ENCODE measurements around the gene CAPN5. TPM values are rescaled to one million over a fixed set of nuclear protein-coding genes. Genes with fewer than 3 reads are reported as not detected.

CAPN5 gene
- polyA plus RNA-seq, 1 experiment, result 18.4 TPM

DNA sequence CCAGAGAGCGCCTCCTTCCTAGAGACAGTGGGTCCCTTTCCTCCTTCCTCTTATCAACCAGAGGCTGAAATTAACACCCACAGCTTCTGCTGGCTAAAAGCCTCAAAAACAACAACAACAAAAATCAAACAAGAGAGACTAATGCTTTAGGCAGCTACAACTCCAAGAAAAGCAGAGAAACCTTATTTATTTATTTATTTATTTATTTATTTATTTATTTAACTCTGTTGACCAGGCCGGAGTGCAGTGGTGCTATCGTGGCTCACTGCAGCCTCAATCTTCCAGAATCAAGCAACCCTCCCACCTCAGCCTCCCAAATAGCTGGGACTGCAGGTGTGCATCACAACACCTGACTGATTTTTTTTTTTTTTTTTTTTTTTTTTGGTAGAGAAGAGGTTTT, 35.2 kb upstream of the CAPN5 start:
- Histone ChIP-seq H3K36me3 (ENCODE audit: control insufficient read depth, insufficient read depth, low read length) (no peaks in the 10 kb centered on the region), H3K27me3 (ENCODE audit: control insufficient read depth, insufficient read depth, low read length) (peaks cover 6% of the 10 kb centered on the region; the same call in 1 of the 2 replicates), H3K4me3 (ENCODE audit: low read depth, low read length) (no peak overlapping the region)
- ChIA-PET POLR2A (no interaction called here), CTCF (interaction anchor here (1.2 to 2.6 kb wide), 3 partner anchors 9 to 113 kb away, joined by 3 to 7 read pairs (median 6); no protein-coding TSS in a partner anchor)
- TF ChIP-seq CTCF (IDR thresholded peaks at IDR 0.05; ENCODE audit: insufficient read depth, low read depth, low read length), result no peak
- DNase-seq (ENCODE audit: low read depth), result no peak

DNA sequence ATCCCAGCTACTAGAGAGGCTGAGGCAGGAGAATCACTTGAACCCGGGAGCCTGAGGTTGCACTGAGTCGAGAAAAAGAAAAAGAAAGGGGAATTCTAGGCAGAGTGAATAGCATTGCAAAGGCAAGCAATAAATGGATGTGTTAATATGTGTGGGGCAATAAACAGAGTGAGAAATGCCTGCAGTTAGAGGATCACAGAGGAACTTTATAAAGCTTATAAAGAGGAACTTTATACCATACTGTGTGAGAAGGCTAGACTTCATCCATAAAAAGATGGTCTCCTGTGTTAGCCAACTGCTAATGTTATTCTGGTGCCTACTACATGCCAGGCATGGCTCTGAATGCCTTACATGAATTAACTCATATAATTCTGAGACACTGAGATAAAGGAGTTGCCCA, 31.7 kb upstream of the CAPN5 start:
- ChIA-PET POLR2A (no interaction called here), CTCF (interaction anchor here (0.5 to 3.0 kb wide), 6 partner anchors 10 to 115 kb away, joined by 3 to 11 read pairs (median 6); no protein-coding TSS in a partner anchor)
- H3K4me3 ChIP-seq (ENCODE audit: low read depth, low read length), result no peak overlapping the region
- no peak for DNase-seq (ENCODE audit: low read depth)
- peaks cover 6% of the 10 kb centered on the region for H3K27me3 ChIP-seq (ENCODE audit: control insufficient read depth, insufficient read depth, low read length)
- H3K36me3 ChIP-seq (ENCODE audit: control insufficient read depth, insufficient read depth, low read length), result no peaks in the 10 kb centered on the region
- no peak for TF ChIP-seq CTCF (IDR thresholded peaks at IDR 0.05; ENCODE audit: insufficient read depth, low read depth, low read length)

- POLR2A ChIA-PET, result no interaction called here
- TF ChIP-seq CTCF (IDR thresholded peaks at IDR 0.05; ENCODE audit: insufficient read depth, low read depth, low read length), result no peak
- H3K27me3 ChIP-seq (ENCODE audit: control insufficient read depth, insufficient read depth, low read length), result peaks cover 6% of the 10 kb centered on the region
- no peaks in the 10 kb centered on the region for H3K36me3 ChIP-seq (ENCODE audit: control insufficient read depth, insufficient read depth, low read length)
- no peak for DNase-seq (ENCODE audit: low read depth)
- CTCF ChIA-PET, result interaction anchor here (1.4 to 3.0 kb wide), 5 partner anchors 10 to 115 kb away, joined by 3 to 11 read pairs (median 9); no protein-coding TSS in a partner anchor
- no peak overlapping the region for H3K4me3 ChIP-seq (ENCODE audit: low read depth, low read length)
Measured at GRCh38 chr11:77035580-77035979, 31.2 kb upstream of the CAPN5 start.

DNA sequence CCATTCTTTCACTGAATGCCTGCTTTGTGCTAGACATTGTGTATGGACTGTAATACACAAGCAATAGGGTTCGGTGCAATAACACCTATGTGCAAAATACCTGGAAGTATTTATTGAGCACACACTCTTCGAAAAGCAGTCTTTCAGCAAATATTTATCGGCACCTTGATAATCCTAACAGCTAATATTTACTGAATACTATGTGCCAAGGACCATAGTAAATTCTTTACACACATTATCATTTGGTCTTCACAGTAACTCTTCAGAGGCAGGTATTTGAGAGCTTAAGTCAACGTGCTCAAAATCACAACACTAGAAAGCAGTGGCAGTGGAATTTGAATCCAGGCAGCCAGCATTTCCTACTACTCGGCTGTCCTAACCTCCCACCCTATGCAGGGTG, 30.4 kb upstream of the CAPN5 start:
- no peak for DNase-seq (ENCODE audit: low read depth)
- peaks cover 6% of the 10 kb centered on the region for H3K27me3 ChIP-seq (ENCODE audit: control insufficient read depth, insufficient read depth, low read length)
- no peak for TF ChIP-seq CTCF (IDR thresholded peaks at IDR 0.05; ENCODE audit: insufficient read depth, low read depth, low read length)
- CTCF ChIA-PET, result interaction anchor here (1.4 to 3.0 kb wide), 4 partner anchors 9 to 117 kb away, joined by 4 to 11 read pairs (median 9); no protein-coding TSS in a partner anchor
- POLR2A ChIA-PET, result no interaction called here
- no peaks in the 10 kb centered on the region for H3K36me3 ChIP-seq (ENCODE audit: control insufficient read depth, insufficient read depth, low read length)
- no peak overlapping the region for H3K4me3 ChIP-seq (ENCODE audit: low read depth, low read length)

- no peaks in the 10 kb centered on the region for H3K36me3 ChIP-seq (ENCODE audit: control insufficient read depth, insufficient read depth, low read length)
- H3K4me3 ChIP-seq (ENCODE audit: low read depth, low read length), result no peak overlapping the region
- no peak for TF ChIP-seq CTCF (IDR thresholded peaks at IDR 0.05; ENCODE audit: insufficient read depth, low read depth, low read length)
- POLR2A ChIA-PET, result no interaction called here
- peaks cover 6% of the 10 kb centered on the region for H3K27me3 ChIP-seq (ENCODE audit: control insufficient read depth, insufficient read depth, low read length)
- no peak for DNase-seq (ENCODE audit: low read depth)
- CTCF ChIA-PET, result interaction anchor here (1.4 to 3.0 kb wide), 4 partner anchors 8 to 302 kb away, joined by 4 to 11 read pairs (median 9); no protein-coding TSS in a partner anchor
Measured at GRCh38 chr11:77037057-77037456, 29.7 kb upstream of the CAPN5 start.
